ENCODE data around the gene MSMO1. TPM values are rescaled to one million over a fixed set of nuclear protein-coding genes. Genes with fewer than 3 reads are reported as not detected.

The MSMO1 gene
- total RNA-seq, 4 donors from 2014 or later, result 11.9 to 68.8 (median 22.0) TPM

- no peak for TF ChIP-seq CTCF (IDR thresholded peaks at IDR 0.05; ENCODE audit: low read depth)
These were observed 18.0 kb upstream of the MSMO1 start for GRCh38 chr4:165309456-165309855.

DNA sequence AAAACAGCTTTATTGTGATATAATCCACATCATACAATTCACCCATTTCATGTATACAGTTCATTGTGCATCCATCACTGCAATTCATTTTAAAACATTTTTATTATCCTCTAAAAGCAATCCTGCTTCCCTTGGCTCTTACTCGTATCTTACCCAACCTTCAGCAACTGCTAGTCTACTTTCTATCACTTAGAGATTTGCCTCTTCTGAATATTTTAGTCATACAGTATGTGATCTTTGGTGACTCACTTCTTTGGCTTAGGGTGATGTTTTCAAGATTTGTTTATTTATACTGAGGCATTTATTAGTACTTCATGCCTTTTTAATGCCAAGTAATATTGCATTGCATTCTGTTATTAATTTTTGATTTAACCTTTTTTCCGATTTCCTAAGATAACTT lies 15.0 kb upstream of the MSMO1 start:
- TF ChIP-seq CTCF (IDR thresholded peaks at IDR 0.05; ENCODE audit: low read depth), result no peak

DNA sequence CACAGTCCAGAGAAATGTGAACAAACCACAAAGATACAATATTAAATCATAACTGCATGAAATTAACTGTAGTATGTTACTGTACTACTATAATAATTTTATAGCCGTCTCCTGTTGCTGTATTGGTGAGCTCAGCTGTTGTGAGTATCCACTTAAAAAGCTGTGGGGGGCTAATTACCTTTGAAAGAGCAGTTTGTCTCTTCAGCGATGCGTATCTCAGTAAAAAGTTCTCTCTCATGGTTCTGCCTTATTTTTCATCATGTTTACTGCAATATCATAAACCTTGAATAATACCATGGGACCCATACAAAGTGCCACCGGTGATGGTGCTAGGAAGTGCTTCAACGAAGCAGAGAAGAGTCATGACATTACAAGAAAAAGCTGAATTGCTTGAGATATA lies 8.4 kb upstream of the MSMO1 start:
- no peak for TF ChIP-seq CTCF (IDR thresholded peaks at IDR 0.05; ENCODE audit: low read depth)

DNA sequence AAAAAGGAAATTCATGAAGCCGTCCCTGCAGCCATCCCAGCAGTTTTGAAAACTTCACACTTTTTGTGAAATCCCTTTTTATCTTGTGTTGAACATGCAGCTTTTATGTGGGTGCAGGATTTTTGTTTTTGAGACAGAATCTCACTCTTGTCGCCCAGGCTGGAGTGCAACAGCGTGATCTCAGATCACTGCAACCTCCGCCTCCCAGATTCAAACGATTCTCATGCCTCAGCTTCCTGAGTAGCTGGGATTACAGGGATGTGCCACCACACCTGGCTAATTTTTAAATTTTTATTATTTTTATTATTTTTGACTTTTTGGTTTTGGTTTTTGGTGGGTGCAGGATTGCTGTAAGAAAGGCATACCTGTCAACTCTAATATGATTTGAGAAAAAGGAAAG lies 8.0 kb upstream of the MSMO1 start:
- no peak for TF ChIP-seq CTCF (IDR thresholded peaks at IDR 0.05; ENCODE audit: low read depth)

- no peak for TF ChIP-seq CTCF (IDR thresholded peaks at IDR 0.05; ENCODE audit: low read depth)
These were observed 3.1 kb upstream of the MSMO1 start for GRCh38 chr4:165324236-165324917.

GRCh38 chr4:165324918-165325304 lies 2.6 kb upstream of the MSMO1 start:
- no peak for TF ChIP-seq CTCF (IDR thresholded peaks at IDR 0.05; ENCODE audit: low read depth)

DNA sequence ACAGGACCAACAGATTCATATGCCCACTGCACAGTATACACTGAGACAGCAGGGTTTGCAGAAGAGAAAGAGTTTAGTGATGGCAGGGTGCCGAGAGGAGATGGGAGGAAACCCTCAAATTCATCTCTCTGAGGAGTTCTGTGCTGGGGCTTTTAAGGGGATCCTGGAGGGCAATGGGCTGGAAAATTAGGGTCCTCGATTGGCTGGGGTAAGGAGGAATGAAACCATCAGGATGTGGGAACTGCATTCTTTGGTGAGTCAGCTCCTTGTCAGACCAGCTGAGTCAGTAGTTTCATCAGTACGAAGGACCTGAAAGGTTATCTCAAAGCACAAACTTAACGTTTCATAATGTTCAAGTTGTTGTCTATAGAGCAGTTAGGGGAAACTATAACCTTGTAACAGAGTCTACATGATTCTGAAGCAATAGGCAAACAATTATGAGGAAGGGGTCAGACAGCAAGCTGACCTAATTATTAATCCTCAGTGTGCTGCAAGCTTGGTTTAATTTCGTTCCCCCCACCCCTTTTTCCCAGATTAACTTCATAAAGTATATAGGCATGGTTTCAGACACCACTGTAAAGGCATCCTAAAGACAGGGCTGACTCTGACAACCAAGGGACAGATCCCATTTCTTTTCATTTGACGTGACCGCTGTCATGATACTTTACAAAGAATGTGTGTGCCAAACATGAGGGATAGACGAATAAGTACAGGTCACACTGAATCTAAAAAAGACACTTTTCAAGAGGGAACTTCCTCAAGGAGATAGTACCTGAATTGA lies 1.5 kb upstream of the MSMO1 start:
- TF ChIP-seq CTCF (IDR thresholded peaks at IDR 0.05; ENCODE audit: low read depth), result no peak
